Measurements from ENCODE around the gene JMJD8.

The JMJD8 gene

GRCh38 chr16:722835-723633 is 38.9 kb upstream of the JMJD8 start:
- DNase-seq (ENCODE audit: low read depth in 2 of 2), result no peak

GRCh38 chr16:721765-722540 is 37.8 kb upstream of the JMJD8 start:
- DNase-seq (ENCODE audit: low read depth in 2 of 2), result no peak

GRCh38 chr16:720990-721764 is 37.0 kb upstream of the JMJD8 start, which contains the start of gene ANTKMT:
Gene ANTKMT, plus strand, starts transcription at chr16:721146. Its CDS starts 129 bp downstream, at chr16:721275.
- peak; percentile 54 to 70 for DNase-seq (ENCODE audit: low read depth in 2 of 2)

- peak in 1 of 2 donors; percentile 47 for DNase-seq (ENCODE audit: low read depth in 2 of 2)
Observed at GRCh38 chr16:720447-720989, 36.4 kb upstream of the JMJD8 start.

GRCh38 chr16:719815-720446 is 35.8 kb upstream of the JMJD8 start:
- no peak for DNase-seq (ENCODE audit: low read depth in 2 of 2)

- no peak for DNase-seq (ENCODE audit: low read depth in 2 of 2)
Observed at GRCh38 chr16:718922-719321, 34.8 kb upstream of the JMJD8 start.

- no peak for DNase-seq (ENCODE audit: low read depth in 2 of 2)
Observed at GRCh38 chr16:718389-718788, 34.3 kb upstream of the JMJD8 start.

GRCh38 chr16:717450-718245 is 33.5 kb upstream of the JMJD8 start:
- no peak for DNase-seq (ENCODE audit: low read depth in 2 of 2)

GRCh38 chr16:716768-717325 is 32.7 kb upstream of the JMJD8 start:
- no peak for DNase-seq (ENCODE audit: low read depth in 2 of 2)

GRCh38 chr16:716200-716568 is 32.0 kb upstream of the JMJD8 start:
- DNase-seq (ENCODE audit: low read depth in 2 of 2), result no peak

- DNase-seq (ENCODE audit: low read depth in 2 of 2), result no peak
Observed at GRCh38 chr16:715477-716199, 31.5 kb upstream of the JMJD8 start.

- DNase-seq (ENCODE audit: low read depth in 2 of 2), result peak; percentile 73 to 89
Observed at GRCh38 chr16:714558-715476, 30.7 kb upstream of the JMJD8 start, which contains the start of gene METRN. Gene METRN, plus strand, starts transcription at chr16:715118. Its CDS starts 172 bp downstream, at chr16:715290.

GRCh38 chr16:714079-714478 is 29.9 kb upstream of the JMJD8 start:
- no peak for DNase-seq (ENCODE audit: low read depth in 2 of 2)

- DNase-seq (ENCODE audit: low read depth in 2 of 2), result peak; percentile 44 to 50
Observed at GRCh38 chr16:712740-713250, 28.7 kb upstream of the JMJD8 start.

- peak; percentile 51 to 76 for DNase-seq (ENCODE audit: low read depth in 2 of 2)
Observed at GRCh38 chr16:711548-712320, 27.6 kb upstream of the JMJD8 start.

- no peak for DNase-seq (ENCODE audit: low read depth in 2 of 2)
Observed at GRCh38 chr16:711084-711483, 26.9 kb upstream of the JMJD8 start.

- no peak for DNase-seq (ENCODE audit: low read depth in 2 of 2)
Observed at GRCh38 chr16:710500-711075, 26.5 kb upstream of the JMJD8 start.
